Glutamatergic neuron (in vitro differentiated cells): ENCODE data around the gene HMGN4. TPM values are rescaled to one million over a fixed set of nuclear protein-coding genes. Genes with fewer than 3 reads are reported as not detected.

Source experiments
- DNase-seq: peaks from one replicate; pipeline ENCODE4 v3.0.0; 2022
- H3K27ac Mint-ChIP-seq: one replicate; pipeline ENCODE4 v1.8.0; 2020; ENCODE audit warnings: mild to moderate bottlenecking, mixed read lengths, inconsistent platforms; ENCODE audit not compliant: unreplicated experiment
- H3K27me3 Mint-ChIP-seq: one replicate; pipeline ENCODE4 v1.8.0; 2020; ENCODE audit warnings: mild to moderate bottlenecking, moderate library complexity, mixed read lengths, inconsistent platforms; ENCODE audit not compliant: unreplicated experiment
- H3K36me3 Mint-ChIP-seq: one replicate; pipeline ENCODE4 v1.8.0; 2020; ENCODE audit warnings: mild to moderate bottlenecking, mixed read lengths, inconsistent platforms; ENCODE audit not compliant: unreplicated experiment
- H3K4me1 Mint-ChIP-seq: one replicate; pipeline ENCODE4 v1.8.0; 2020; ENCODE audit warnings: mild to moderate bottlenecking, low read depth, mixed read lengths, inconsistent platforms; ENCODE audit not compliant: unreplicated experiment
- H3K4me3 Mint-ChIP-seq: one replicate; pipeline ENCODE4 v1.8.0; 2020; ENCODE audit warnings: mild to moderate bottlenecking, mixed read lengths, inconsistent platforms; ENCODE audit not compliant: unreplicated experiment
- H3K9me3 Mint-ChIP-seq: one replicate; pipeline ENCODE4 v1.8.0; 2020; ENCODE audit warnings: mild to moderate bottlenecking, moderate library complexity, mixed read lengths, inconsistent platforms; ENCODE audit not compliant: unreplicated experiment
- CTCF ChIP-seq: fragments of 200-600 bp; sonication (generic); IDR thresholded peaks from one replicate; pipeline ENCODE4 v1.5.0; 2021; ENCODE audit not compliant: partially characterized antibody, unreplicated experiment
- total RNA-seq: library from RNA; stranded (reverse); fragmentation: NEBNext Ultra II Directional; extraction: Animal tissue kit (Norgen Biotek cat#: 25700); gene quantifications from one replicate; pipeline ENCODE4 v1.2.1, GENCODE V29; 2021; ENCODE audit not compliant: unreplicated experiment

HMGN4 gene
- total RNA-seq, 1 donor from 2014 or later, result 56.9 TPM

DNA sequence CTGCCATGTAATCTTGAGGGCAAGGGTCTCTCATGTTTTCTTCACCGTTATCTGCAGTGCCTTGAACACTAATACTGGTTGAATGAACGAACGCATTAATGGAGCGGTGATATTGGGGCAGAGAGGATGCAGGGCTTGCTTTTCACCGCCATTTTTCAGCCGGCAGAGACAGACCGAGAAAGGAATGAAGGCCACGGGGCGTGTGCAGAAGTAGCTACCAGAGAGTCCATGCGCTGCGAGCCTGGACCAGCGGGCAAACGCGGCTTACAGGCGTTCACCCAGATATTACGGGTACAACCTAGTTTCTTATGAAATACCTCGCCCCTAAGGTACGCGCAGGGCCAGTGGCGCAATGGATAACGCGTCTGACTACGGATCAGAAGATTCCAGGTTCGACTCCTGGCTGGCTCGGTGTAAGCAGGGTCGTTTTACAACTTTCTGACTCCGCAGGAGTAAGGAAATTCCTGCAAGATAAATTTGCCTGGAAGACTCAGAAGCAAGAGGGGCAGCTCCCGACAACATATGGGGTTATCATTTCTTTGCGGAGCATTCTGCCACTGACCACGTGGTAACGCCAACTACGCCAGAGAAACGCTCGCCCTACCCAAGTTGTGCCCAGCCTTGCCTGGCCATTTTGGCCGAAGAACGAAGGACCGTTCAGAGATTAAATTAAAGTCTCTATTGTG lies 863 bp upstream of the HMGN4 start:
- peak; percentile 80 for DNase-seq

GRCh38 chr6:26538572-26538902 lies 371 bp downstream of the HMGN4 start:
- DNase-seq, result no peak
- H3K36me3 Mint-ChIP-seq, result no peaks in the 10 kb centered on the region
- peaks cover 24% of the 10 kb centered on the region for H3K9me3 Mint-ChIP-seq
- H3K27ac Mint-ChIP-seq, result peak overlapping the region; percentile 89
- TF ChIP-seq CTCF, result no peak
- H3K4me1 Mint-ChIP-seq, result peaks cover 23% of the 10 kb centered on the region
- peak overlapping the region; percentile 96 for H3K4me3 Mint-ChIP-seq
- H3K27me3 Mint-ChIP-seq, result peaks cover 20% of the 10 kb centered on the region

More for the DNA sequence above, 863 bp upstream of the HMGN4 start:
- H3K36me3 Mint-ChIP-seq, result no peaks in the 10 kb centered on the region
- H3K4me3 Mint-ChIP-seq, result peak overlapping the region; percentile 96
- peaks cover 26% of the 10 kb centered on the region for H3K27me3 Mint-ChIP-seq
- H3K9me3 Mint-ChIP-seq, result peaks cover 33% of the 10 kb centered on the region
- no peak for TF ChIP-seq CTCF
- peak overlapping the region; percentile 89 for H3K27ac Mint-ChIP-seq
- H3K4me1 Mint-ChIP-seq, result peaks cover 26% of the 10 kb centered on the region

GRCh38 chr6:26539071-26539615 lies 977 bp downstream of the HMGN4 start:
- Mint-ChIP-seq H3K4me1 (peaks cover 22% of the 10 kb centered on the region), H3K36me3 (no peaks in the 10 kb centered on the region), H3K4me3 (peak overlapping the region; percentile 96), H3K27ac (peak overlapping the region; percentile 89), H3K9me3 (peaks cover 24% of the 10 kb centered on the region), H3K27me3 (peaks cover 20% of the 10 kb centered on the region)
- DNase-seq, result no peak
- TF ChIP-seq CTCF, result no peak

DNA sequence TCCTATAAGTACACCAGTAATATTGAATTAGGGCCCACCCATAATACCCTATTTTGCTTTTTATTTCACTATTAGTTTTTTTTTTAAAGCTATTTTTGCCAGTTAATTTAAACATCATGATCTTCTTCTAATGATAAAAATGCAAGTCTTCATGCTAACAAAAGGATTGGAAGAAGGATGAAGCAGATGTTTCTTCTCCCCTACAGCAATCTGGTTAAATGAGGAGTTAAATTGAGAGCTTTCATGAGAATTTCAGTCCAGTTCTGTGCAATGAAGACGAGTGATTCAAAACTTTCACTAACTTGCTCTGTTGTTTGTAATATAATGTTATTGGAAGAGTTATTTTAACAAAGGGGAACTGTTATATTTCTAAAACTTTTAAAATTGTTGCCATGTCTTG lies 3.4 kb downstream of the HMGN4 start:
- Mint-ChIP-seq H3K4me1 (peaks cover 17% of the 10 kb centered on the region), H3K9me3 (peaks cover 22% of the 10 kb centered on the region), H3K36me3 (no peaks in the 10 kb centered on the region), H3K27ac (no peak overlapping the region), H3K27me3 (peaks cover 20% of the 10 kb centered on the region), H3K4me3 (no peak overlapping the region)
- no peak for DNase-seq
- no peak for TF ChIP-seq CTCF

GRCh38 chr6:26543953-26544352 lies 5.8 kb downstream of the HMGN4 start:
- DNase-seq, result no peak
- H3K27ac Mint-ChIP-seq, result no peak overlapping the region
- no peak overlapping the region for H3K4me3 Mint-ChIP-seq
- TF ChIP-seq CTCF, result peak; percentile 65
- peaks cover 4% of the 10 kb centered on the region for H3K9me3 Mint-ChIP-seq
- H3K27me3 Mint-ChIP-seq, result peaks cover 4% of the 10 kb centered on the region
- H3K36me3 Mint-ChIP-seq, result no peaks in the 10 kb centered on the region
- H3K4me1 Mint-ChIP-seq, result peaks cover 12% of the 10 kb centered on the region
